Measurements from ENCODE around the gene ST3GAL3. TPM values are rescaled to one million over a fixed set of nuclear protein-coding genes. Genes with fewer than 3 reads are reported as not detected.

Gene ST3GAL3
- total and polyA plus RNA-seq, 2 donors (not counting 3 experiments of a cell fraction or from before 2014, with no cell fraction given): 14.3 to 35.8 TPM

DNA sequence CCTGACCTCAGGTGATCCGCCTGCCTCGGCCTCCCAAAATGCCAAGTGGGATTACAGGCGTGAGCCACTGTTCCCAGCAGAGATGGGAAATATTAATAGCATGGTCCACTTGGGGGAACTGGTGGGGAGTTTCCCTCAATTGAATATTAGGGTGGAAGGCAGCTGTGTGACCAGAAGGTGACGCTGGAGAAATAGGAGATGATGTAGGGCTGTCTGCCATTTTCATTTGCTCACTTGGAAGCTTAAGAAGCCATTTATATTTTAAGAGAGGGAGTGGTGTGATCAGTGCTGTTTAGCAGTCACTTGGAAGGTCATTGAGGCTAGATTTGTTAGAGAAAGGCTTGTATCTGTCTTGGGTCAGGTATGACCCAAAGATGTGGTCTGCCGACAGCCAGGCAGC is 37.5 kb upstream of the ST3GAL3 start:
- intact Hi-C loops (cut with micrococcal nuclease) (no loop called here), dilution Hi-C loops (cut with MboI; ENCODE audit: extremely low pct_ligation_motif_present, low sequenced_read_pairs) (no loop called here)
- Histone ChIP-seq H3K36me3 (ENCODE audit: control insufficient read depth in 2 of 2, extremely low read depth in 1 of 2, insufficient read depth in 2 of 2, low read length in 2 of 2) (peaks cover 41 to 59% of the 10 kb centered on the region in 2 experiments), H3K4me3 (replicated peaks in 1 of 3; ENCODE audit: insufficient read depth in 1 of 3, low read depth in 1 of 3, low read length in 3 of 3) (no peak overlapping the region), H3K79me2 (ENCODE audit: control insufficient read depth, insufficient read depth, low read length) (no peaks in the 10 kb centered on the region), H2AFZ (ENCODE audit: low read depth, low read length) (no peak overlapping the region), H3K27ac (ENCODE audit: insufficient read depth, low read depth, low read length) (no peak overlapping the region), H4K20me1 (replicated peaks; ENCODE audit: control insufficient read depth, extremely low read depth, insufficient read depth, low read length) (no peaks in the 10 kb centered on the region), H3K27me3 (ENCODE audit: control insufficient read depth in 2 of 2, insufficient read depth in 2 of 2, low read length in 2 of 2) (no peaks in the 10 kb centered on the region), H3K4me1 (ENCODE audit: control insufficient read depth, extremely low read depth, insufficient read depth, low read length) (no peaks in the 10 kb centered on the region), H3K9ac (replicated peaks; ENCODE audit: extremely low read depth, insufficient read depth, low read length) (no peak overlapping the region), H3K4me2 (ENCODE audit: insufficient read depth, low read length) (no peak overlapping the region), H3K9me3 (replicated peaks; ENCODE audit: control insufficient read depth, insufficient read depth, low read length) (no peaks in the 10 kb centered on the region), H3K9me1 (replicated peaks; ENCODE audit: control insufficient read depth, extremely low read depth, insufficient read depth, low read length) (no peaks in the 10 kb centered on the region)
- CTCF ChIA-PET: no interaction called here
- DNase-seq (ENCODE audit: low read depth, low spot score) (no peak), FAIRE-seq (no peak)
- POLR2A ChIA-PET: no interaction called here
- TF ChIP-seq, protein P1, sequence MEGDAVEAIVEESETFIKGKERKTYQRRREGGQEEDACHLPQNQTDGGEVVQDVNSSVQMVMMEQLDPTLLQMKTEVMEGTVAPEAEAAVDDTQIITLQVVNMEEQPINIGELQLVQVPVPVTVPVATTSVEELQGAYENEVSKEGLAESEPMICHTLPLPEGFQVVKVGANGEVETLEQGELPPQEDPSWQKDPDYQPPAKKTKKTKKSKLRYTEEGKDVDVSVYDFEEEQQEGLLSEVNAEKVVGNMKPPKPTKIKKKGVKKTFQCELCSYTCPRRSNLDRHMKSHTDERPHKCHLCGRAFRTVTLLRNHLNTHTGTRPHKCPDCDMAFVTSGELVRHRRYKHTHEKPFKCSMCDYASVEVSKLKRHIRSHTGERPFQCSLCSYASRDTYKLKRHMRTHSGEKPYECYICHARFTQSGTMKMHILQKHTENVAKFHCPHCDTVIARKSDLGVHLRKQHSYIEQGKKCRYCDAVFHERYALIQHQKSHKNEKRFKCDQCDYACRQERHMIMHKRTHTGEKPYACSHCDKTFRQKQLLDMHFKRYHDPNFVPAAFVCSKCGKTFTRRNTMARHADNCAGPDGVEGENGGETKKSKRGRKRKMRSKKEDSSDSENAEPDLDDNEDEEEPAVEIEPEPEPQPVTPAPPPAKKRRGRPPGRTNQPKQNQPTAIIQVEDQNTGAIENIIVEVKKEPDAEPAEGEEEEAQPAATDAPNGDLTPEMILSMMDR (IDR thresholded peaks at IDR 0.05; ENCODE audit: extremely low read depth in 1 of 2, insufficient read depth in 1 of 2, low read depth in 1 of 2, low read length in 2 of 2): no peak
- TF ChIP-seq POLR2AphosphoS5 (IDR thresholded peaks at IDR 0.05; ENCODE audit: insufficient read depth, low read depth, low read length) (no peak), MYC (IDR thresholded peaks at IDR 0.05; ENCODE audit: low read depth, low read length) (no peak), FOS (IDR thresholded peaks at IDR 0.05; ENCODE audit: borderline replicate concordance, insufficient read depth, low read length) (no peak), MAX (IDR thresholded peaks at IDR 0.05; ENCODE audit: insufficient read depth, insufficient read length) (no peak), POLR2A (IDR thresholded peaks at IDR 0.05; ENCODE audit: low read depth, low read length) (no peak), GATA2 (IDR thresholded peaks at IDR 0.05; ENCODE audit: insufficient read depth, insufficient read length, low read depth, low read length) (no peak), EZH2 (IDR thresholded peaks at IDR 0.05; ENCODE audit: borderline replicate concordance, low read depth, low read length, severe bottlenecking) (no peak), JUN (IDR thresholded peaks at IDR 0.05; ENCODE audit: borderline replicate concordance, insufficient read depth, insufficient read length, low read depth) (no peak)
- BruUV-seq (replicated peaks): no TSS peak
